ENCODE measurements around the gene MORN3. TPM values are rescaled to one million over a fixed set of nuclear protein-coding genes. Genes with fewer than 3 reads are reported as not detected.
"Not testable (repeated sequence)": the region's sequence is repeated elsewhere in the genome, so short reads cannot be mapped to it uniquely, and the experiment has no call there.

Gene MORN3
- total RNA-seq, 1 experiment from 2014 or later: 0.72 TPM

DNA sequence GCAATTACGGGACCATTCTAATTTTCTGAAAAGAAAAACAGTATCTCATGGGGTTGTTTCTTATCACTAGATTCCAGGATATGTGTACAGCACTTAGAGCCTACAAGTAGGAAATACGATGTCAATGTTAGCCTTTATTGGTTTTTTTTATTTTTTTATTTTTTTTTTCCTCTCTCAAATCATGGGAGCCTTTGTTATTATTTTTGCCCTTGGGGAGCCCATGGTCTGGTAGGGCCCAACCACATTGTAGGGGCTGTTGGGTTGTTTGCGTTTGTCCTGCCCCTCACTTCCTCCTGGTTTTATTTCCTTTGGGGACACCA is 5.9 kb downstream of the MORN3 start:
- Histone ChIP-seq H3K27me3 (ENCODE audit: control insufficient read depth, insufficient read depth, low read length) (no peaks in the 10 kb centered on the region), H3K4me1 (ENCODE audit: control insufficient read depth, insufficient read depth, low read length) (no peaks in the 10 kb centered on the region), H3K9me3 (ENCODE audit: control insufficient read depth, insufficient read depth, low read depth, low read length) (no peaks in the 10 kb centered on the region), H3K4me3 (ENCODE audit: low read depth in 2 of 2, low read length in 2 of 2) (no peak overlapping the region), H3K27ac (ENCODE audit: low read length) (no peak overlapping the region), H3K36me3 (ENCODE audit: control insufficient read depth, insufficient read depth, low read length) (no peaks in the 10 kb centered on the region)
- ATAC-seq (no peak), DNase-seq (ENCODE audit: low read depth, low spot score) (no peak)
- ChIA-PET CTCF (no interaction called here), POLR2A (no interaction called here)
- intact Hi-C loops (cut with micrococcal nuclease; ENCODE audit: unreplicated experiment) (no loop called here), in situ Hi-C loops (cut with HindIII; ENCODE audit: low pct_unique_long_range_greater_than_20kb, low sequenced_read_pairs) (no loop called here)
- TF ChIP-seq POLR2AphosphoS5 (IDR thresholded peaks at IDR 0.05; ENCODE audit: low read depth, low read length): no peak
- no TSS peak for BruUV-seq (replicated peaks)

DNA sequence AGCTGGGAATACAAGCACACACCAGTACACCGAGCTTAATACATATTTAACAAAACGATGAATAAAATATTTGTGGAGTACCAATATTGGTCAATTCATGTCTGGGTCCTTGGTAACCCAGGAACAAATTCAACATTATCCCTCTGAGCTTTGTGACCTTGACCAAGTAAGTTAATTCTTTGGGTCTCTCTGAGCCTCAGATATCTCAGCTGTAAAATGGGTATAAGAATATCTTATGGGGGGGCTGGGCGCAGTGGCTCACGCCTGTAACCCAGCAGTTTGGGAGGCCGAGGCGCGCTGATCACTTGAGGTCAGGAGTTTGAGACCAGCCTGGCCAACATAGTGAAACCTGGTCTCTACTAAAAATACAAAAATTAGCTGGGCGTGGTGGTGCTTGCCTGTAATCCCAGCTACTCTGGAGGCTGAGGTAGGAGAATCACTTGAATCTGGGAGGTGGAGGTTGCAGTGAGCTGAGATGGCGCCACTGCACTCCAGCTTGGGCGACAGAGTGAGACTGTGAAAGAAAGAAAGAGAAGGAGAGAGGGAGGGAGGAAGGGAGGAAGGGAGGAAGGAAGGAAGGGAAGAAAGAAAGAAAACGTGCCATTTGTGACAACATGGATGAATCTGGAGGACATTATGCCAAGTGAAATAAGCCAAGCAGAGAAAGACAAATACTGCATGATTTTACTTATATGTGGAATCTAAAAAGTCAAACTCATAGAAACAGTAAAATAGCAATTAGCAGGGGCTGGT is 7.9 kb downstream of the MORN3 start:
- H3K27me3 ChIP-seq (ENCODE audit: control insufficient read depth, insufficient read depth, low read length); DNase-seq (ENCODE audit: low read depth, low spot score); BruUV-seq (replicated peaks); H3K36me3 ChIP-seq (ENCODE audit: control insufficient read depth, insufficient read depth, low read length); ATAC-seq; H3K4me3 ChIP-seq (ENCODE audit: low read depth in 2 of 2, low read length in 2 of 2); intact Hi-C loops (cut with micrococcal nuclease; ENCODE audit: unreplicated experiment); H3K4me1 ChIP-seq (ENCODE audit: control insufficient read depth, insufficient read depth, low read length); H3K27ac ChIP-seq (ENCODE audit: low read length); H3K9me3 ChIP-seq (ENCODE audit: control insufficient read depth, insufficient read depth, low read depth, low read length); in situ Hi-C loops (cut with HindIII; ENCODE audit: low pct_unique_long_range_greater_than_20kb, low sequenced_read_pairs): not testable (repeated sequence)
- ChIA-PET CTCF (interaction anchor here (0.6 kb wide), 1 partner anchor 109 kb away, joined by 4 read pairs; no protein-coding TSS in a partner anchor), POLR2A (interaction anchor here (0.6 kb wide), 1 partner anchor 1122 kb away, joined by 5 read pairs; no protein-coding TSS in a partner anchor)

DNA sequence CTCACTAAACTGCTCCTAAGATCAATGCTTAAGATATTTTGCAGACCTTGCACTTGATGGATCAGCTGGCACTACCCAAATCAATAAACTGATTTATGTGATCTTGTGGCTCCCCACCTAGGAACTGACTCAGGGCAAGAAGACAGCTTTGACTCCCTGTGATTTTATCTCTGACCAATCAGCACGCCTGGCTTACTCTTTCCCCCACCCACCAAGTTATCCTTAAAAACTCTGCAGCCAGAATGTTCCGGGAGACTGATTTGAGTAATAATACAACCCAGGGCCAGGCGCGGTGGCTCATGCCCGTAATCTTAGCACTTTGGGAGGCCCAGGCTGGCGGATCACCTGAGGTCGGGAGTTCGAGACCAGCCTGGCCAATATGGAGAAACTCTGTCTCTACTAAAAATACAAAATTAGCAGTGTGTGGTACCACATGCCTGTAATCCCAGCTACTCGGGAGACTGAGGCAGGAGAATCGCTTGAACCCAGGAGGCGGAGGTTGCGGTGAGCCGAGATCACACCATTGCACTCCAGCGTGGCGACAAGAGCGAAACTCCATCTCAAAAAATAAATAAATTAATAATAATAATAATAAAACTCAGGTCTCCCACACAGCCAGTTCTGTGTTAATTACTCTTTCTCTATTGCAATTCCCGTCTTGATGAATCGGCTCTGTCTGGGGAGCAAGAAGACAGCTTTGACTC is 12.0 kb downstream of the MORN3 start:
- BruUV-seq (replicated peaks): no TSS peak
- Histone ChIP-seq H3K27me3 (ENCODE audit: control insufficient read depth, insufficient read depth, low read length) (no peaks in the 10 kb centered on the region), H3K36me3 (ENCODE audit: control insufficient read depth, insufficient read depth, low read length) (no peaks in the 10 kb centered on the region), H3K9me3 (ENCODE audit: control insufficient read depth, insufficient read depth, low read depth, low read length) (no peaks in the 10 kb centered on the region), H3K27ac (ENCODE audit: low read length) (no peak overlapping the region), H3K4me1 (ENCODE audit: control insufficient read depth, insufficient read depth, low read length) (no peaks in the 10 kb centered on the region), H3K4me3 (ENCODE audit: low read depth in 2 of 2, low read length in 2 of 2) (no peak overlapping the region)
- POLR2A ChIA-PET: no interaction called here
- ATAC-seq (no peak), DNase-seq (ENCODE audit: low read depth, low spot score) (no peak)
- CTCF ChIA-PET: interaction anchor here (0.6 kb wide), 1 partner anchor 14 kb away, joined by 3 read pairs; no protein-coding TSS in a partner anchor
- intact Hi-C loops (cut with micrococcal nuclease; ENCODE audit: unreplicated experiment): no loop called here
- in situ Hi-C loops (cut with HindIII; ENCODE audit: low pct_unique_long_range_greater_than_20kb, low sequenced_read_pairs): no loop called here
- TF ChIP-seq SIN3A (IDR thresholded peaks at IDR 0.05; ENCODE audit: borderline replicate concordance, insufficient read depth, low read depth, low read length): no peak

DNA sequence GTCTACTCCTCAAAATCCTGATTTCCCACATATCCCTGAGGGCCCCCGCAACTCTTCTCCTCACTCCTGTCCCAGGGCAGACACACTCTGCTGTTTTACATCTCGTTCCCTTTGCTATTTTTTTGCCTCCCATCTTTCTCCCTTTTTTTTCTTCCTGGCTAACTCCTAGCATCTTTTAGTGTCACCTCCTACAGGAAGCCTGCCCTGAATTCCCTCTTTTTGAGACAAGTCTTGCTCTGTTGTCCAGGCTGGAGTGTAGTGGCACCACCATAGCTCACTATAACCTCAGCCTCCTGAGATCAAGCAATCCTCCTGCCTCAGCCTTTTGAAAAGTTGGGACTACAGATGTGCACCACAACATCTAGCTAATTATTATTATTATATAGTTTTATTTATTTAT is 13.3 kb downstream of the MORN3 start:
- CTCF ChIA-PET: interaction anchor here (0.6 to 0.7 kb wide), 2 partner anchors 10 to 13 kb away, joined by 3 read pairs; partner anchors contain the start of gene MORN3

More for the DNA sequence above, 13.3 kb downstream of the MORN3 start:
- Histone ChIP-seq H3K9me3 (ENCODE audit: control insufficient read depth, insufficient read depth, low read depth, low read length) (no peaks in the 10 kb centered on the region), H3K27ac (ENCODE audit: low read length) (no peak overlapping the region), H3K36me3 (ENCODE audit: control insufficient read depth, insufficient read depth, low read length) (no peaks in the 10 kb centered on the region), H3K27me3 (ENCODE audit: control insufficient read depth, insufficient read depth, low read length) (no peaks in the 10 kb centered on the region), H3K4me3 (ENCODE audit: low read depth in 2 of 2, low read length in 2 of 2) (no peak overlapping the region), H3K4me1 (ENCODE audit: control insufficient read depth, insufficient read depth, low read length) (no peaks in the 10 kb centered on the region)
- in situ Hi-C loops (cut with HindIII; ENCODE audit: low pct_unique_long_range_greater_than_20kb, low sequenced_read_pairs): no loop called here
- DNase-seq (ENCODE audit: low read depth, low spot score) (no peak), ATAC-seq (no peak)
- TF ChIP-seq, protein P1, sequence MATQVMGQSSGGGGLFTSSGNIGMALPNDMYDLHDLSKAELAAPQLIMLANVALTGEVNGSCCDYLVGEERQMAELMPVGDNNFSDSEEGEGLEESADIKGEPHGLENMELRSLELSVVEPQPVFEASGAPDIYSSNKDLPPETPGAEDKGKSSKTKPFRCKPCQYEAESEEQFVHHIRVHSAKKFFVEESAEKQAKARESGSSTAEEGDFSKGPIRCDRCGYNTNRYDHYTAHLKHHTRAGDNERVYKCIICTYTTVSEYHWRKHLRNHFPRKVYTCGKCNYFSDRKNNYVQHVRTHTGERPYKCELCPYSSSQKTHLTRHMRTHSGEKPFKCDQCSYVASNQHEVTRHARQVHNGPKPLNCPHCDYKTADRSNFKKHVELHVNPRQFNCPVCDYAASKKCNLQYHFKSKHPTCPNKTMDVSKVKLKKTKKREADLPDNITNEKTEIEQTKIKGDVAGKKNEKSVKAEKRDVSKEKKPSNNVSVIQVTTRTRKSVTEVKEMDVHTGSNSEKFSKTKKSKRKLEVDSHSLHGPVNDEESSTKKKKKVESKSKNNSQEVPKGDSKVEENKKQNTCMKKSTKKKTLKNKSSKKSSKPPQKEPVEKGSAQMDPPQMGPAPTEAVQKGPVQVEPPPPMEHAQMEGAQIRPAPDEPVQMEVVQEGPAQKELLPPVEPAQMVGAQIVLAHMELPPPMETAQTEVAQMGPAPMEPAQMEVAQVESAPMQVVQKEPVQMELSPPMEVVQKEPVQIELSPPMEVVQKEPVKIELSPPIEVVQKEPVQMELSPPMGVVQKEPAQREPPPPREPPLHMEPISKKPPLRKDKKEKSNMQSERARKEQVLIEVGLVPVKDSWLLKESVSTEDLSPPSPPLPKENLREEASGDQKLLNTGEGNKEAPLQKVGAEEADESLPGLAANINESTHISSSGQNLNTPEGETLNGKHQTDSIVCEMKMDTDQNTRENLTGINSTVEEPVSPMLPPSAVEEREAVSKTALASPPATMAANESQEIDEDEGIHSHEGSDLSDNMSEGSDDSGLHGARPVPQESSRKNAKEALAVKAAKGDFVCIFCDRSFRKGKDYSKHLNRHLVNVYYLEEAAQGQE (IDR thresholded peaks at IDR 0.05; ENCODE audit: insufficient read depth in 1 of 2, low read depth in 2 of 2, low read length in 1 of 2): no peak
- intact Hi-C loops (cut with micrococcal nuclease; ENCODE audit: unreplicated experiment): no loop called here
- POLR2A ChIA-PET: no interaction called here
- no TSS peak for BruUV-seq (replicated peaks)

All from Panc1 (cell line).